Choroid plexus epithelial cell (primary cell): Measurements from ENCODE around the gene ROCK2.

ENCODE experiments used
- DNase-seq: peaks from one replicate; pipeline ENCODE4 v3.0.0-alpha.2; 2010; ENCODE audit warnings: low read depth
- H3K4me3 ChIP-seq: 2 replicates; pipeline ENCODE4 v1.5.1; 2011; ENCODE audit warnings: low read depth, mild to moderate bottlenecking, control low read depth, low read length, moderate library complexity
- TF ChIP-seq, protein P1 (sequence below): conservative IDR thresholded peaks from 2 replicates; pipeline ENCODE4 v1.5.1; 2011; ENCODE audit warnings: low read depth, mild to moderate bottlenecking, control low read depth, inconsistent platforms, low read length, moderate library complexity

The ROCK2 gene

DNA sequence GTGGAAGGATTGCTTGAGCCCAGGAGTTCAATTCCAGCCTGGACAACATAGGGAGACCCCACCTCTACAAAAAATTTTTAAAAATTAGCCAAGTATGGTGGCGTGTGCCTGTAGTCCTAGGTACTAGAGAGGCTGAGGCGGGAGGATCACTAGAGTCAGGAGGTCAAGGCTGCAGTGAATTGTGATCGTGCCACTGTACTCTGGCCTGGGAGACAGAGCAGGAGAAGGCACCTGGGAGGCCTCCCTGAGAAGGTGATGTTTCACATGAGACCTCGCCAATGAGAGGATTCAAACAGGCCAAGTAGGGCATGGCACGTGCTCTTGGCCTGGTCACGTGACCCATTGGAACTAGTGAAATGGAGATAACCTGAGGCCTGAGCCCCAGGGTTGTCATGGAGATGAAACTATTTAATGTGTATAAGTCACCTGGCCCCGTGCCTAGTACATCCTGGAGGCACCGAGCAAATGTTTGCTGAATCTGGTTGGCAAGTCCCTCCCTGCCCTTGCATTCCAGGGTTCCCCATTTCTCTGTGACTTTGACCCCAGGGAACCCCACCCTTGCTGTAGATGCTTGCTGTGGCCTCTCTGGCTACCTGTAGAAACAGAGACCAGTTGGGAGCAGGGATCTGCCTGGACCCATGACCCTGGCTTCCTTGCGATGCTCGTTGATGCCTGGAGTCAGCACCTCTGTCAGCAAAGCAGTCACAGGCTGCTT, 26.1 kb upstream of the ROCK2 start:
- TF ChIP-seq, protein P1, sequence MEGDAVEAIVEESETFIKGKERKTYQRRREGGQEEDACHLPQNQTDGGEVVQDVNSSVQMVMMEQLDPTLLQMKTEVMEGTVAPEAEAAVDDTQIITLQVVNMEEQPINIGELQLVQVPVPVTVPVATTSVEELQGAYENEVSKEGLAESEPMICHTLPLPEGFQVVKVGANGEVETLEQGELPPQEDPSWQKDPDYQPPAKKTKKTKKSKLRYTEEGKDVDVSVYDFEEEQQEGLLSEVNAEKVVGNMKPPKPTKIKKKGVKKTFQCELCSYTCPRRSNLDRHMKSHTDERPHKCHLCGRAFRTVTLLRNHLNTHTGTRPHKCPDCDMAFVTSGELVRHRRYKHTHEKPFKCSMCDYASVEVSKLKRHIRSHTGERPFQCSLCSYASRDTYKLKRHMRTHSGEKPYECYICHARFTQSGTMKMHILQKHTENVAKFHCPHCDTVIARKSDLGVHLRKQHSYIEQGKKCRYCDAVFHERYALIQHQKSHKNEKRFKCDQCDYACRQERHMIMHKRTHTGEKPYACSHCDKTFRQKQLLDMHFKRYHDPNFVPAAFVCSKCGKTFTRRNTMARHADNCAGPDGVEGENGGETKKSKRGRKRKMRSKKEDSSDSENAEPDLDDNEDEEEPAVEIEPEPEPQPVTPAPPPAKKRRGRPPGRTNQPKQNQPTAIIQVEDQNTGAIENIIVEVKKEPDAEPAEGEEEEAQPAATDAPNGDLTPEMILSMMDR, result no peak
- no peak overlapping the region for H3K4me3 ChIP-seq
- no peak for DNase-seq

DNA sequence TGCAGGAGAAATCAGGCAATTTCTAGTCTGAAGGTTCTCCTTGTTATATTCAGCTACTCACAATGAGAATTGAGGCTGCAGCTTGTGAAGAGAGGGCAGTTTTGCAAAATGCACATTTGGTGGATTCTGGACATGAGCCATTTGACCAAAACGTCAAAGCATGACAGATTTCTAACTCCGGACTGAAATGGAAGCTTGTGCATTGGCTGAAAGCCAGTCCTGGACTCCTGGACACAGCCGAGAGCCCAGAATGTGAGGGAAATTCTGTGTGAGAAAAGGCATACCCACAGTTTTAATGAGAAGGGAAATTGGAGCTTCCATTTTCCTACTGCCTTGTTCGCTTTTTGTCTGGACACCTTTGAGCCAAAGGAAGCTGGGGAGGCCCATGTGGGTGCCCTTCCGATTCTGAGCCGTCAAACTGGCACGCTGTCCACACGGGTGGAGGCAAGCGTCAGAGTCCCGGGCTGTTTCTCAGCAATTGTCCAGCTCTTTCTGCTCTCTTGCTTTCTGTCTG, 23.7 kb upstream of the ROCK2 start:
- H3K4me3 ChIP-seq, result no peak overlapping the region
- TF ChIP-seq, protein P1, result no peak
- peak; percentile 37 for DNase-seq

- no peak for DNase-seq
- TF ChIP-seq, protein P1, result no peak
- no peak overlapping the region for H3K4me3 ChIP-seq
These were observed 22.8 kb upstream of the ROCK2 start for GRCh38 chr2:11367170-11367730.

DNA sequence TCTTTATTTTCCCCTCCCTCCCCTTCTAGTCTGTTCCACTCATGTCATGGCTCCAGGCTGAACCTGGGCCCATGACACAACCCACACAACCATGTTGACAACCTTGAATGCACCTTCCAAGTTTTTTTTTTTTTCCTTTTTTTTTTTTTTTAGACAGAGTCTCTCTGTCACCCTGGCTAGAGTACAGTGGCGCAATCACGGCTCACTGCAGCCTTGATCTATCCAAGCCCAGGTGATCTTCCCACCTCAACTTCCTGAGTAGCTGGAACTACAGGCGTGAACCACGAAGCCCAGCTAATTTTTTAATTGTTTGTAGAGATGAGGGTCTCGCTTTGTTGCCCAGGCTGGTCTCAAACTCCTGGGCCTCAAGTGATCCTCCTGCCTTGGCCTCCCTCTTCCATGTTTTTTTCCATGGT, 21.9 kb upstream of the ROCK2 start:
- TF ChIP-seq, protein P1, result no peak
- H3K4me3 ChIP-seq, result no peak overlapping the region
- no peak for DNase-seq

GRCh38 chr2:11365096-11365879, 20.9 kb upstream of the ROCK2 start:
- no peak overlapping the region for H3K4me3 ChIP-seq
- DNase-seq, result no peak
- TF ChIP-seq, protein P1, result no peak

GRCh38 chr2:11364565-11364887, 20.1 kb upstream of the ROCK2 start:
- no peak for DNase-seq
- TF ChIP-seq, protein P1, result no peak
- H3K4me3 ChIP-seq, result no peak overlapping the region
